Activated naive CD4-positive, alpha-beta T cell treated with anti-CD3 and anti-CD28 coated beads, Interleukin-2, amount 50 U/mL, for 24 hours (primary cell): ENCODE results near the gene MLXIP.

ENCODE experiments used
- H3K27ac Mint-ChIP-seq: one replicate; pipeline ENCODE4 v1.8.0; 2021; ENCODE audit warnings: mild to moderate bottlenecking, mixed read lengths
- H3K27me3 Mint-ChIP-seq: one replicate; pipeline ENCODE4 v1.8.0; 2021; ENCODE audit warnings: mixed read lengths
- H3K36me3 Mint-ChIP-seq: one replicate; pipeline ENCODE4 v1.8.0; 2021; ENCODE audit warnings: mixed read lengths
- H3K4me1 Mint-ChIP-seq: one replicate; pipeline ENCODE4 v1.8.0; 2021; ENCODE audit warnings: mixed read lengths
- H3K4me3 Mint-ChIP-seq: one replicate; pipeline ENCODE4 v1.8.0; 2021; ENCODE audit warnings: mild to moderate bottlenecking, mixed read lengths
- H3K9me3 Mint-ChIP-seq: one replicate; pipeline ENCODE4 v1.8.0; 2021; ENCODE audit warnings: mixed read lengths

MLXIP gene

DNA sequence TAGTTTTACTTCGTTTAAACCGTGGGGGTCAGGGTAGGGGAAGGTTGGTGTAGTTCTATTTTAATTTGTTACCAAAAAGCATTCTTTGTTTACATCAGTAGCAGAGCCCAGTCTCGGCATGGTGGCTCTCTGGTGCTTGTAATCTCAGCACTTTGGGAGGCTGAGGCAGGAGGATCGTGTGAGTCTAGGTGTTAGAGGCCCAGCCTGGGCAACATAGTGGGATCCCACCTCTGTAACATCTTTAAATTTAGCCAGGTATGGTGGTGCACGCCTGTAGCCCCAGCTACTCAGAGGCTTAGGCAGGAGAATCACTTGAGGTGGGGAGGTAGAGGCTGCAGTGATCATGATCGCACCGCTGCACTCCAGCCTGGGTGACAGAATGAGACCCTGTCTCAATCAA, 106.5 kb downstream of the MLXIP start:
- H3K27me3 Mint-ChIP-seq = no peaks in the 10 kb centered on the region
- no peaks in the 10 kb centered on the region for H3K36me3 Mint-ChIP-seq
- no peak overlapping the region for H3K4me3 Mint-ChIP-seq
- no peaks in the 10 kb centered on the region for H3K9me3 Mint-ChIP-seq
- H3K4me1 Mint-ChIP-seq = peaks cover 7% of the 10 kb centered on the region
- no peak overlapping the region for H3K27ac Mint-ChIP-seq

DNA sequence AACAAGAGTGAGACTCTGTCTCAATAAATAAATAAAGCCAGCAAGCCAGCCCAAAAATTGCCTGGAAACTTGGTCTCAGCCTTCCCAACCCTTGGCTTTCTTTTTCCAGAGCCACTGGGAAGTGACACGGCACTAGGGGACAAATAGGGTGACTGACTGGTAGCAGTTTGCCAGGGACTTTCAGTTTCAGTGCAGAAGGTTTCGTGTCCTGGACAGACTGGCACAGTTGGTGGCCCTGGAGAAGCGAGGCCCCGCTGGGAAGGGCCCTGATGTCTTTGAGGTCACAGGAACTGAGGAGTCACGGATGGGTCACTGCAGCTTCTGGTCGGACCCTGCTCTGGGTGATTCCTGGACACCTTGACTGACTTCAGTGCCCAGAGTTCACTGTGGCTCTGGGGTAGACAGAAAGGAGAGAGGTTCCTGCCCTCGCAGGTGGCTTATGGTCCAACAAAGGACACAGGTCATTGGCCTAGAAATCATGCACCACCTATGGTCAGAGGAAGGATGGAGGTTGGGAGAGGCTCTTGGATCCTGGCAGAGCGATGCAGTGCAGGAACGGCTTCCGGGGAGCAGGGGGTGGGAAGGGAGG, 107.0 kb downstream of the MLXIP start:
- no peaks in the 10 kb centered on the region for H3K36me3 Mint-ChIP-seq
- no peak overlapping the region for H3K4me3 Mint-ChIP-seq
- H3K27ac Mint-ChIP-seq = no peak overlapping the region
- H3K9me3 Mint-ChIP-seq = no peaks in the 10 kb centered on the region
- no peaks in the 10 kb centered on the region for H3K27me3 Mint-ChIP-seq
- peaks cover 7% of the 10 kb centered on the region for H3K4me1 Mint-ChIP-seq

DNA sequence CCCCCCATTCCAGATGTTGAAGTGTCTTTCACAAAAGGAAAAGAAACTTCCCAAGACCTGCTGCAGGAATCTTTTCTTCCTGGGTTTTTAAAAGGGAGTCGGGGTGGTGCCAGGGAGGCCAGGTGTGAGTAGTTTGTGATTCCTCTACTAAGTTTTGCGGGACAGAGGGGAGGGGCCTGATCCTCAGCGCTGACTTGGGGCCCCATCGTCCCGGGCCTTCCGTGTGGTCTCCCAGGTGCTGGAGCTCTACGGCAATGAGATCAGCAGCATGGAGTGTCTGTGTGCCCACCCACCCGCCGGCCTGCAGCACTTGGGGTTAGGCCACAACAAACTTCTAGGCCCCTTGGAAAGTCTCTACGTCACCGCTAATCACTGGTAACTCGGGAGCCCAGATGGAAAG, 108.9 kb downstream of the MLXIP start:
- Mint-ChIP-seq H3K4me3 (no peak overlapping the region), H3K4me1 (peaks cover 10% of the 10 kb centered on the region), H3K9me3 (no peaks in the 10 kb centered on the region), H3K36me3 (no peaks in the 10 kb centered on the region), H3K27ac (no peak overlapping the region), H3K27me3 (no peaks in the 10 kb centered on the region)

DNA sequence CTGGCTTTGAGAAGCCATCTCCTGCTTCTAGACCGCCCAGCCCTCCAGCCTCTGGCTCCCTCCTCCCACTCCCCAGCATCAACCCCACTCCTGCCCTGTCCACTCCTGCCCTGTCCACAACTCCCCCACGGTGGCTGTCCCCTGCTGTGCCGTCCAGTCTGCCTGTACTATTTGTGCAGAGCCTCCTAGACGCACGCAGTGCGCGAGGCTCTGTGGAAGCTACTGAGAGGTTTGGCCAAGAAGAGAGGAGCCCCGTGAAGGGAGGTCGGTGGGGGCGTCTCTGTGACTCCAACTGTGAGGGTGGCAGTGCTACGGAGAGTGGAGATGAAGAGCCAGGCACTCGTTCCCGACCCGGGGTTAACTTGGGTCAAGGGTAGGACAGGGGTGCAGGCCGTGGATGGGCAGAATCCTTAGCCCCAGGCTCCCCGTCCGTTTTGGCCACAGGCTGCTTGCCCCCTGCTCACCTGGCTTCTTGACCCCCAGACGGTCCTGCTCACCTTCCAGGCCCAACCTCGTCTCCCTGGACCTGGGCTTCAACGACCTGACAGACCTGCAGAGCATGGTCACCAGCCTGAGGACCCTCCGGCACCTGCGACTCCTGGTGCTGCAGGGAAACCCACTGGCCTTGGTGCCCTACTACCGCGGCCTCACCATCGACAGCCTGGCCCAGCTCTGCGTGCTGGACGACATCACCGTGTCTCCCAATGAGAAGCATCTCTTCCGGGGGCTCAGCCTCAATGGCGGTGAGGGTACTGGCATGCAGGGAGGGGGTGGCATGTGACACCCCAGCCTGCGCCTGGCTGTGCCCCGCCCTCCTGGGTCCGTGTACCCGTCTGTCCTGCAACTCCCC, 111.3 kb downstream of the MLXIP start:
- no peak overlapping the region for H3K4me3 Mint-ChIP-seq
- no peaks in the 10 kb centered on the region for H3K27me3 Mint-ChIP-seq
- no peak overlapping the region for H3K27ac Mint-ChIP-seq
- H3K4me1 Mint-ChIP-seq = peaks cover 3% of the 10 kb centered on the region
- H3K9me3 Mint-ChIP-seq = no peaks in the 10 kb centered on the region
- no peaks in the 10 kb centered on the region for H3K36me3 Mint-ChIP-seq

DNA sequence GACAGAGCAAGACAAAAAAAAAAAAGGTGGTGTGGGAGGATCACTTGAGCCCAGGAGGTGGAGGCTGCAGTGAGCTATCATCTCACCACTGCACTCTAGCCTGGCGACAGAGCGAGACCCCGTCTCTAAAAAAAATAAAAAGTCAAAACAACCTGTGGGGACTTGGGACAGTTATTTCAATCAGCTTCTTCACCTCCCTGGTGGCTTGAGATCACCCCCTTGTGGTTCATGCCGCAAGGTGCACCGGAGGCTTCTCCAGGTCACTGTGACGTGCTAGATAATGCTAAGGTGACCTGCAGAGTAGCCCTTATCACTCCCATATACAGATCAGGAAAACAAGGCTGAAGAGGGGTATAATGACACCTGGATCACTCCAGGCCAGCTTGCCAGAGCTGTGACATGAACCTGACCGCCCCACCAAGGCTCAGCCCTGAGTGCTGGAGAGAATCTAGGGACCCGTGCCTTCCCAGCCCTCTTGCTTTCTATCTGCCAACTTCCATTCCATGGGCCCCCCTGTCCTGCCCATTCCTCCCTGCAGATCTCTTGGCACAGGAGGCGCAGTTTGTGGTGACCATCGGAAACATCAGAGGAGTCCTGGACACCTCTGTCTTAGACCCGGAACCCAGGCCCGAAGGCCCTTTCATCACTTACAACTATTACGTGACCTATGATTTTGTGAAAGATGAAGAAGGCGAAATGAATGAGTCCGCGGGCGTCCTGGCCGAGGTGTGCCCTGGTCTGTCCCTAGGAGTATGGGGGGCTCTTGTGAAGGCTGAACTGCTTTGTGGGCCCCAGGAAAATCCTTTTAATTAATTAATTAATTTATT, 112.5 kb downstream of the MLXIP start:
- no peak overlapping the region for H3K27ac Mint-ChIP-seq
- no peak overlapping the region for H3K4me3 Mint-ChIP-seq
- peaks cover 3% of the 10 kb centered on the region for H3K4me1 Mint-ChIP-seq
- H3K27me3 Mint-ChIP-seq = no peaks in the 10 kb centered on the region
- no peaks in the 10 kb centered on the region for H3K9me3 Mint-ChIP-seq
- peaks cover 1% of the 10 kb centered on the region for H3K36me3 Mint-ChIP-seq

DNA sequence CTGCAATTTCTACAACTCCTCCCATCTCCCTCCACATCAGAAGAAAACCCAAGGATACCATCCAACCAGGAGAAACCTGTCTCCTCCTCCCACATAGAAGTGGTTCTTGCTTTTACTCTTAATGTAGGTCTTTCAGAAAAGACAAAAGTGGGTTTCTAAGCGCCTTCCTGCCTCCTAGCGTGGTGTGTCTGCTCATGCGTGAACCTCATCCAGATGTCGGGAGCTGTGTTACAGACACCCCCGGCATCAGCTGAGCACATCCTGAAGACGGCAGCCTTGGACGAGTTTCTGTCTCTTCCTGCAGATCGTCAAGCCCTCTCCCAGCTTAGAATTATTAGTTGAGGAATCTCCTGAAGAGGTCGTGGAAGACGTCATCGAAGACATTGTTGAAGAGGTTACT, 113.9 kb downstream of the MLXIP start:
- peaks cover 1% of the 10 kb centered on the region for H3K36me3 Mint-ChIP-seq
- peaks cover 3% of the 10 kb centered on the region for H3K4me1 Mint-ChIP-seq

DNA sequence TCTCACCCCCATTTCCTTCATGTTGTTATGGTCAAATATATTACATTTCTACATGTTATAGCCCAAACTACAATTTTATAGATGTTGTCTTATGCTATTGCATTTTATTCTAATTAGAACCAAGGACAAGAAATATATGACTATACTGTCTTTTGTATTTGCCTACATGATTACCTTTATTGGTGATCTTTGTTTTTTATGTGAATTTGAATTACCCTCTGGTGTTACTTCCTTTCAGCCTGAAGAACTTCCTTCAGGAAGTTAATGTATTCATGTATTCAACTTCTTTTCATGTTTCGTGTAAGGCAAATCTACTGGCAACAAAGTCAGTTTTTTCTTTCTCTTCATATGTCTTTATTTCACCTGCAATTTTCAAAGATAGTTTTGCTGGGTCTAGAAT, 116.2 kb downstream of the MLXIP start:
- Mint-ChIP-seq H3K4me1 (peaks cover 3% of the 10 kb centered on the region), H3K9me3 (no peaks in the 10 kb centered on the region), H3K27ac (no peak overlapping the region), H3K4me3 (no peak overlapping the region), H3K27me3 (peaks cover 6% of the 10 kb centered on the region), H3K36me3 (peaks cover 1% of the 10 kb centered on the region)

More for the DNA sequence above, 113.9 kb downstream of the MLXIP start:
- Mint-ChIP-seq H3K27me3 (peaks cover 1% of the 10 kb centered on the region), H3K9me3 (no peaks in the 10 kb centered on the region), H3K4me3 (no peak overlapping the region), H3K27ac (no peak overlapping the region)

DNA sequence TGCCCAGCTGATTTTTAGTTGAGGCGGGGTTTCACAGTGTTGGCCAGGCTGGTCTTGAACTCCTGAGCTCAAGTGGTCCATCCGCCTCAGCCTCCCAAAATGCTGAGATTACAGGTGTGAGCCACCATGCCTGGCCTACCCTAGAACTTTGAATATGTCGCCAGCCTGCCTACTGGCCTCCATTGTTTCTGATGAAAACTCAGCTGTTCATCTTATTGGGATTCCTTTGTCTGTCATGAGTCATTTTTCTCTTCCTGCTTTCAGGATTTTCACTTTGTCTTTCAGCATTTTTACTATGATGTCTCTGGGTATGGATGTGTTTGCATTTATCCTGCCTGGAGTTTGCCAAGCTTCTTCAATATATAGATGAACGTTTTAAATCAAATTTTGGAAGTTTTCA, 116.8 kb downstream of the MLXIP start:
- H3K4me3 Mint-ChIP-seq = no peak overlapping the region
- no peaks in the 10 kb centered on the region for H3K9me3 Mint-ChIP-seq
- peaks cover 3% of the 10 kb centered on the region for H3K4me1 Mint-ChIP-seq
- H3K27me3 Mint-ChIP-seq = peaks cover 6% of the 10 kb centered on the region
- H3K36me3 Mint-ChIP-seq = peaks cover 1% of the 10 kb centered on the region
- no peak overlapping the region for H3K27ac Mint-ChIP-seq
